NCI-H146 treated with DMSO at 0.1 percent for 48 hours (cell line): ENCODE data around the gene CDK5RAP2.
"Not testable (repeated sequence)": the region's sequence is repeated elsewhere in the genome, so short reads cannot be mapped to it uniquely, and the experiment has no call there.

Source experiments
- DNase-seq: peaks from one replicate; lab custom pipeline; 2025; ENCODE audit not compliant: unreplicated experiment; lab: John Stamatoyannopoulos, UW

The CDK5RAP2 gene

GRCh38 chr9:120592210-120592609, 12.2 kb upstream of the CDK5RAP2 start:
- DNase-seq = no peak

GRCh38 chr9:120587328-120587727, 7.4 kb upstream of the CDK5RAP2 start:
- DNase-seq = no peak

- DNase-seq = peak; percentile 87
These were observed 4.0 kb upstream of the CDK5RAP2 start for GRCh38 chr9:120583958-120584369.

GRCh38 chr9:120579139-120580050, 572 bp downstream of the CDK5RAP2 start:
- DNase-seq = no peak

GRCh38 chr9:120574473-120574872, 5.5 kb downstream of the CDK5RAP2 start:
- DNase-seq = no peak

- no peak for DNase-seq
These were observed 7.5 kb downstream of the CDK5RAP2 start for GRCh38 chr9:120572472-120572871.

- no peak for DNase-seq
These were observed 8.3 kb downstream of the CDK5RAP2 start for GRCh38 chr9:120571443-120572257.

GRCh38 chr9:120570296-120570695, 9.7 kb downstream of the CDK5RAP2 start:
- no peak for DNase-seq

GRCh38 chr9:120569556-120569955, 10.4 kb downstream of the CDK5RAP2 start:
- DNase-seq = no peak

- DNase-seq = no peak
These were observed 11.2 kb downstream of the CDK5RAP2 start for GRCh38 chr9:120568816-120569215.

GRCh38 chr9:120567874-120568273, 12.1 kb downstream of the CDK5RAP2 start:
- DNase-seq = no peak

- DNase-seq = no peak
These were observed 12.9 kb downstream of the CDK5RAP2 start for GRCh38 chr9:120567081-120567480.

- no peak for DNase-seq
These were observed 15.4 kb downstream of the CDK5RAP2 start for GRCh38 chr9:120564589-120564988.

GRCh38 chr9:120562861-120563443, 17.0 kb downstream of the CDK5RAP2 start:
- DNase-seq = no peak

- DNase-seq = no peak
These were observed 18.3 kb downstream of the CDK5RAP2 start for GRCh38 chr9:120561709-120562108.

- DNase-seq = no peak
These were observed 20.4 kb downstream of the CDK5RAP2 start for GRCh38 chr9:120559546-120559945.

- no peak for DNase-seq
These were observed 21.5 kb downstream of the CDK5RAP2 start for GRCh38 chr9:120558454-120558853.

GRCh38 chr9:120557205-120557604, 22.8 kb downstream of the CDK5RAP2 start:
- no peak for DNase-seq

GRCh38 chr9:120556775-120557174, 23.2 kb downstream of the CDK5RAP2 start:
- DNase-seq = no peak

GRCh38 chr9:120555839-120556238, 24.1 kb downstream of the CDK5RAP2 start:
- no peak for DNase-seq

GRCh38 chr9:120552210-120552704, 27.7 kb downstream of the CDK5RAP2 start:
- DNase-seq = not testable (repeated sequence)
